HG03060 (cell line): Measurements from ENCODE around the gene RNASE11.
"Not testable (repeated sequence)": the region's sequence is repeated elsewhere in the genome, so short reads cannot be mapped to it uniquely, and the experiment has no call there.

Source experiments
- ATAC-seq: cut with Tn5 transposase; IDR thresholded peaks from one replicate; pipeline ENCODE4 v1.9.1; 2021; ENCODE audit warnings: low read depth, moderate number of reproducible peaks; ENCODE audit not compliant: unreplicated experiment

RNASE11 gene

GRCh38 chr14:20614038-20614840 lies 26.4 kb upstream of the RNASE11 start:
- no peak for ATAC-seq

- peak; percentile 49 for ATAC-seq
Measured at GRCh38 chr14:20613094-20614037, 25.6 kb upstream of the RNASE11 start.

GRCh38 chr14:20612403-20612802 lies 24.6 kb upstream of the RNASE11 start:
- no peak for ATAC-seq

GRCh38 chr14:20611277-20611676 lies 23.5 kb upstream of the RNASE11 start:
- ATAC-seq: no peak

- ATAC-seq: no peak
Measured at GRCh38 chr14:20610002-20610765, 22.4 kb upstream of the RNASE11 start.

- no peak for ATAC-seq
Measured at GRCh38 chr14:20609215-20610001, 21.6 kb upstream of the RNASE11 start.

GRCh38 chr14:20608383-20609110 lies 20.7 kb upstream of the RNASE11 start:
- no peak for ATAC-seq

GRCh38 chr14:20607617-20608016 lies 19.8 kb upstream of the RNASE11 start:
- no peak for ATAC-seq

- ATAC-seq: no peak
Measured at GRCh38 chr14:20606902-20607242, 19.1 kb upstream of the RNASE11 start.

- ATAC-seq: no peak
Measured at GRCh38 chr14:20606190-20606901, 18.5 kb upstream of the RNASE11 start.

- no peak for ATAC-seq
Measured at GRCh38 chr14:20603813-20604690, 16.3 kb upstream of the RNASE11 start.

GRCh38 chr14:20602583-20602982 lies 14.8 kb upstream of the RNASE11 start:
- ATAC-seq: no peak

- no peak for ATAC-seq
Measured at GRCh38 chr14:20601522-20601921, 13.7 kb upstream of the RNASE11 start.

- ATAC-seq: no peak
Measured at GRCh38 chr14:20597108-20597507, 9.3 kb upstream of the RNASE11 start.

GRCh38 chr14:20595726-20596125 lies 7.9 kb upstream of the RNASE11 start:
- not testable (repeated sequence) for ATAC-seq

GRCh38 chr14:20592574-20592973 lies 4.8 kb upstream of the RNASE11 start:
- no peak for ATAC-seq

GRCh38 chr14:20591235-20591634 lies 3.4 kb upstream of the RNASE11 start, which contains the start of gene RNASE12:
Gene RNASE12 (minus strand): TSS chr14:20591376. CDS start chr14:20590723, 653 bp downstream.
- ATAC-seq: no peak

- no peak for ATAC-seq
Measured at GRCh38 chr14:20583908-20584307, 3.9 kb downstream of the RNASE11 start.
